ENCODE measurements around the gene KPTN. TPM values are rescaled to one million over a fixed set of nuclear protein-coding genes. Genes with fewer than 3 reads are reported as not detected.

The KPTN gene
- total and polyA plus RNA-seq, 2 of the 13 experiments (the other 11 are each of a cell fraction or from before 2014, with no cell fraction given), result 9.1 to 13.3 TPM

- 0 out of 2 replicates have a peak, but pooled peaks have one; percentile 60 for TF ChIP-seq SMAD1 (CRISPR knock-in tag; IDR thresholded peaks at IDR 0.05; ENCODE audit: borderline replicate concordance, low read depth)
- TF ChIP-seq, protein P1, sequence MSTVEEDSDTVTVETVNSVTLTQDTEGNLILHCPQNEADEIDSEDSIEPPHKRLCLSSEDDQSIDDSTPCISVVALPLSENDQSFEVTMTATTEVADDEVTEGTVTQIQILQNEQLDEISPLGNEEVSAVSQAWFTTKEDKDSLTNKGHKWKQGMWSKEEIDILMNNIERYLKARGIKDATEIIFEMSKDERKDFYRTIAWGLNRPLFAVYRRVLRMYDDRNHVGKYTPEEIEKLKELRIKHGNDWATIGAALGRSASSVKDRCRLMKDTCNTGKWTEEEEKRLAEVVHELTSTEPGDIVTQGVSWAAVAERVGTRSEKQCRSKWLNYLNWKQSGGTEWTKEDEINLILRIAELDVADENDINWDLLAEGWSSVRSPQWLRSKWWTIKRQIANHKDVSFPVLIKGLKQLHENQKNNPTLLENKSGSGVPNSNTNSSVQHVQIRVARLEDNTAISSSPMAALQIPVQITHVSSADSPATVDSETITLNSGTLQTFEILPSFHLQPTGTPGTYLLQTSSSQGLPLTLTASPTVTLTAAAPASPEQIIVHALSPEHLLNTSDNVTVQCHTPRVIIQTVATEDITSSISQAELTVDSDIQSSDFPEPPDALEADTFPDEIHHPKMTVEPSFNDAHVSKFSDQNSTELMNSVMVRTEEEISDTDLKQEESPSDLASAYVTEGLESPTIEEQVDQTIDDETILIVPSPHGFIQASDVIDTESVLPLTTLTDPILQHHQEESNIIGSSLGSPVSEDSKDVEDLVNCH (CRISPR knock-in tag; IDR thresholded peaks at IDR 0.05), result no peak
- TF ChIP-seq, protein P2, sequence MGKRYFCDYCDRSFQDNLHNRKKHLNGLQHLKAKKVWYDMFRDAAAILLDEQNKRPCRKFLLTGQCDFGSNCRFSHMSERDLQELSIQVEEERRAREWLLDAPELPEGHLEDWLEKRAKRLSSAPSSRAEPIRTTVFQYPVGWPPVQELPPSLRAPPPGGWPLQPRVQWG (CRISPR knock-in tag; IDR thresholded peaks at IDR 0.05; ENCODE audit: borderline replicate concordance, low read depth), result no peak
- TF ChIP-seq EP300 (IDR thresholded peaks at IDR 0.05; ENCODE audit: low read depth in 2 of 2, low read length in 2 of 2), result peak in 1 of 2 experiments; percentile 43; a peak in 2 of 4 replicates
- no peak; the same call in 1 of the 2 replicates for TF ChIP-seq EP300 (CRISPR knock-in tag; IDR thresholded peaks at IDR 0.05; ENCODE audit: borderline replicate concordance)
- no peak for TF ChIP-seq ZBTB26 (CRISPR knock-in tag; IDR thresholded peaks at IDR 0.05; ENCODE audit: borderline replicate concordance)
- no peak for TF ChIP-seq ZNF383 (CRISPR knock-in tag; IDR thresholded peaks at IDR 0.05; ENCODE audit: borderline replicate concordance)
- no peak for TF ChIP-seq SMC3 (IDR thresholded peaks at IDR 0.05; ENCODE audit: low read length)
- peak; percentile 66 for TF ChIP-seq RBM39 (IDR thresholded peaks at IDR 0.05; ENCODE audit: low read depth, low read length, poor library complexity, severe bottlenecking)
- no peak for TF ChIP-seq ZNF644 (CRISPR knock-in tag; IDR thresholded peaks at IDR 0.05; ENCODE audit: low read depth)
- TF ChIP-seq, protein P3, sequence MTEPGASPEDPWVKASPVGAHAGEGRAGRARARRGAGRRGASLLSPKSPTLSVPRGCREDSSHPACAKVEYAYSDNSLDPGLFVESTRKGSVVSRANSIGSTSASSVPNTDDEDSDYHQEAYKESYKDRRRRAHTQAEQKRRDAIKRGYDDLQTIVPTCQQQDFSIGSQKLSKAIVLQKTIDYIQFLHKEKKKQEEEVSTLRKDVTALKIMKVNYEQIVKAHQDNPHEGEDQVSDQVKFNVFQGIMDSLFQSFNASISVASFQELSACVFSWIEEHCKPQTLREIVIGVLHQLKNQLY (CRISPR knock-in tag; IDR thresholded peaks at IDR 0.05), result peak; percentile 28; the same call in 1 of the 2 replicates
- peak; percentile 88 for TF ChIP-seq ZMYM4 (CRISPR knock-in tag; IDR thresholded peaks at IDR 0.05)
- TF ChIP-seq ZNF496 (CRISPR knock-in tag; IDR thresholded peaks at IDR 0.05; ENCODE audit: insufficient replicate concordance), result no peak
- no peak for TF ChIP-seq PRDM15 (CRISPR knock-in tag; IDR thresholded peaks at IDR 0.05)
- TF ChIP-seq ZNF12 (CRISPR knock-in tag; IDR thresholded peaks at IDR 0.05), result no peak
- TF ChIP-seq MLXIP (CRISPR knock-in tag; IDR thresholded peaks at IDR 0.05; ENCODE audit: borderline replicate concordance), result no peak
Observed at GRCh38 chr19:47514869-47515588, 31.0 kb upstream of the KPTN start, which contains the start of gene NAPA (continued).
